Sigmoid colon (tissue), 7 donors: Measurements from ENCODE around the gene SAMD10. TPM values are rescaled to one million over a fixed set of nuclear protein-coding genes. Genes with fewer than 3 reads are reported as not detected.
A peak's percentile ranks its signal among the peaks of the same experiment; 100 is the strongest.

Experiments
- DNase-seq: peaks from one replicate; pipeline ENCODE4 v3.0.0-alpha.2; 2019
- H3K27ac ChIP-seq, 4 donors: fragments of 200-600 bp; sonication (generic); one replicate each; pipeline ENCODE4 v1.5.1; 2016 to 2019; ENCODE audit warnings: mild to moderate bottlenecking in 1 of 4
- H3K27me3 ChIP-seq, 3 donors: fragments of 200-600 bp; sonication (generic); one replicate each; pipeline ENCODE4 v1.5.1; 2019; ENCODE audit warnings: mild to moderate bottlenecking in 1 of 3
- H3K36me3 ChIP-seq, 4 donors: fragments of 200-600 bp; sonication (generic); one replicate each; pipeline ENCODE4 v1.5.1; 2016 to 2019
- H3K4me1 ChIP-seq, 4 donors: fragments of 200-600 bp; sonication (generic); one replicate each; pipeline ENCODE4 v1.5.1; 2017 to 2019
- H3K4me3 ChIP-seq, 4 donors: fragments of 200-600 bp; sonication (generic); one replicate each; pipeline ENCODE4 v1.5.1; 2017 to 2019; ENCODE audit warnings: mild to moderate bottlenecking in 2 of 4, moderate library complexity in 1 of 4
- H3K9me3 ChIP-seq, 4 donors: fragments of 200-600 bp in 3 of 4; sonication (generic) in 3 of 4; one replicate each; pipeline versions ENCODE4 v1.5.1 to v1.6.1; 2013 to 2019
- CTCF ChIP-seq, 4 experiments: fragments of 450-650 bp in 3 of 4; fragments of 200-600 bp in 1 of 4; IDR thresholded peaks; one replicate each; pipeline ENCODE4 v1.5.1; 2016 to 2019; ENCODE audit warnings: antibody characterized with exemption in 4 of 4, mild to moderate bottlenecking in 3 of 4, moderate library complexity in 2 of 4
- EP300 ChIP-seq, 4 donors: sonication (generic); formaldehyde crosslinking; IDR thresholded peaks; one replicate each; pipeline ENCODE4 v1.6.1; 2017; ENCODE audit warnings: antibody characterized with exemption in 4 of 4
- POLR2A ChIP-seq, 2 donors: fragments of 450-650 bp; IDR thresholded peaks; one replicate each; pipeline ENCODE4 v1.6.1; 2016; ENCODE audit warnings: antibody characterized with exemption in 2 of 2, mild to moderate bottlenecking in 2 of 2, moderate library complexity in 2 of 2
- POLR2AphosphoS5 ChIP-seq, 4 donors: sonication (generic); formaldehyde crosslinking; IDR thresholded peaks; one replicate each; pipeline ENCODE4 v1.6.1; 2017; ENCODE audit warnings: antibody characterized with exemption in 4 of 4
- WGBS, 2 donors: extraction: QIAGEN DNeasy Blood & Tissue Kit; methylation state at CpG; one replicate each; pipeline ENCODE4 v1.1.7; 2013; 5-methylcytosine and 5-hydroxymethylcytosine counted together
- intact Hi-C: fragments of 100-400 bp; cut with DNase I; formaldehyde crosslinking; loops from one replicate; pipeline ENCODE4 v1.15.1; 2023
- polyA plus RNA-seq, 3 donors: library from polyadenylated mRNA; stranded (reverse); fragments of 200-250 nt; gene quantifications; one replicate each; pipeline ENCODE4 v1.2.3, GENCODE V29; 2013
- total RNA-seq, 4 donors: library from RNA; depleted of rRNA; stranded (reverse); fragments of >200 nt; gene quantifications; one replicate each; pipeline ENCODE4 v1.1.0, GENCODE V29; 2016
- donor health status: healthy with polysubstance abuse.
- donor health status: Bipolar disorder and iron deficiency.
- donor health status: healthy.

SAMD10 gene
- total and polyA plus RNA-seq, 7 donors: 0.68 to 8.7 (median 2.8) TPM

- intact Hi-C loops: no loop called here
- peaks cover 0 to 33% (median 18%) of the 10 kb centered on the region in 4 donors for H3K4me1 ChIP-seq
- no peak for TF ChIP-seq POLR2A (IDR thresholded peaks at IDR 0.05)
- no peak for TF ChIP-seq POLR2AphosphoS5 (IDR thresholded peaks at IDR 0.05)
- no peak for TF ChIP-seq EP300 (IDR thresholded peaks at IDR 0.05)
- TF ChIP-seq CTCF (IDR thresholded peaks at IDR 0.05): no peak
- no peak overlapping the region for H3K4me3 ChIP-seq
- no peak for DNase-seq
- H3K36me3 ChIP-seq: peaks cover 42 to 67% (median 52%) of the 10 kb centered on the region in 4 donors
- no peaks in the 10 kb centered on the region for H3K27me3 ChIP-seq
- peak overlapping the region in 1 of 4 donors; percentile 73 for H3K27ac ChIP-seq
- H3K9me3 ChIP-seq: no peaks in the 10 kb centered on the region
- WGBS, 2 donors: 96 to 97% methylated on average over 3 of the region's 3 CpGs
Observed at GRCh38 chr20:63943808-63944077, 35.7 kb downstream of the SAMD10 start.

- intact Hi-C loops: no loop called here
- TF ChIP-seq POLR2A (IDR thresholded peaks at IDR 0.05) (no peak), EP300 (IDR thresholded peaks at IDR 0.05) (no peak), CTCF (IDR thresholded peaks at IDR 0.05) (no peak), POLR2AphosphoS5 (IDR thresholded peaks at IDR 0.05) (no peak)
- 89 to 90% methylated on average over 19 of the region's 19 CpGs for WGBS, 2 donors
- H3K36me3 ChIP-seq: peaks cover 43 to 73% (median 52%) of the 10 kb centered on the region in 4 donors
- peak overlapping the region; percentile 7 to 73 (median 41) for H3K27ac ChIP-seq
- H3K4me3 ChIP-seq: no peak overlapping the region
- no peaks in the 10 kb centered on the region for H3K27me3 ChIP-seq
- peaks cover 0 to 28% (median 14%) of the 10 kb centered on the region in 4 donors for H3K4me1 ChIP-seq
- peak; percentile 66 for DNase-seq
- H3K9me3 ChIP-seq: no peaks in the 10 kb centered on the region
Observed at GRCh38 chr20:63942969-63943807, 36.3 kb downstream of the SAMD10 start.

- peaks cover 46 to 76% (median 52%) of the 10 kb centered on the region in 4 donors for H3K36me3 ChIP-seq
- TF ChIP-seq CTCF (IDR thresholded peaks at IDR 0.05) (no peak), POLR2A (IDR thresholded peaks at IDR 0.05) (no peak)
- H3K27ac ChIP-seq: peak overlapping the region; percentile 7 to 73 (median 41)
- H3K9me3 ChIP-seq: no peaks in the 10 kb centered on the region
- DNase-seq: peak; percentile 65
- H3K4me3 ChIP-seq: no peak overlapping the region
- H3K27me3 ChIP-seq: no peaks in the 10 kb centered on the region
- 51 to 60% methylated on average over 30 of the region's 30 CpGs for WGBS, 2 donors
- intact Hi-C loops: no loop called here
- H3K4me1 ChIP-seq: peaks cover 0 to 20% (median 6%) of the 10 kb centered on the region in 4 donors
Observed at GRCh38 chr20:63942250-63942951, 37.0 kb downstream of the SAMD10 start.

- peaks cover 46 to 80% (median 51%) of the 10 kb centered on the region in 4 donors for H3K36me3 ChIP-seq
- TF ChIP-seq CTCF (IDR thresholded peaks at IDR 0.05) (no peak), POLR2AphosphoS5 (IDR thresholded peaks at IDR 0.05) (no peak), POLR2A (IDR thresholded peaks at IDR 0.05) (no peak), EP300 (IDR thresholded peaks at IDR 0.05) (no peak)
- H3K27ac ChIP-seq: peak overlapping the region in 3 of 4 donors; percentile 31 to 57 (median 45)
Observed at GRCh38 chr20:63941282-63942081, 38.0 kb downstream of the SAMD10 start.

More at GRCh38 chr20:63941282-63942081, 38.0 kb downstream of the SAMD10 start:
- peaks cover 0 to 14% (median 2%) of the 10 kb centered on the region in 4 donors for H3K4me1 ChIP-seq
- intact Hi-C loops: no loop called here
- no peaks in the 10 kb centered on the region for H3K27me3 ChIP-seq
- WGBS, 2 donors: 60 to 74% methylated on average over 35 of the region's 39 CpGs
- no peaks in the 10 kb centered on the region for H3K9me3 ChIP-seq
- peak; percentile 66 for DNase-seq
- H3K4me3 ChIP-seq: no peak overlapping the region
